NCI-H2107 treated with DMSO at 0.1 percent for 48 hours (cell line): ENCODE measurements around the gene CA10.

ENCODE experiments used
- DNase-seq: peaks from one replicate; lab custom pipeline; 2025; ENCODE audit not compliant: unreplicated experiment; lab: John Stamatoyannopoulos, UW

Gene CA10

GRCh38 chr17:52158450-52159042 lies at the start of gene CA10:
Gene CA10 (minus strand): TSS chr17:52158714.
- DNase-seq, result no peak

GRCh38 chr17:52207796-52208195 lies 49.3 kb upstream of the CA10 start:
- DNase-seq, result no peak

GRCh38 chr17:52202520-52203080 lies 44.1 kb upstream of the CA10 start:
- no peak for DNase-seq

GRCh38 chr17:52201767-52202519 lies 43.4 kb upstream of the CA10 start:
- no peak for DNase-seq

GRCh38 chr17:52191491-52191890 lies 33.0 kb upstream of the CA10 start:
- no peak for DNase-seq

- DNase-seq, result no peak
Measured at GRCh38 chr17:52181782-52182181, 23.3 kb upstream of the CA10 start.

- DNase-seq, result no peak
Measured at GRCh38 chr17:52178012-52178411, 19.5 kb upstream of the CA10 start.

- DNase-seq, result peak; percentile 0
Measured at GRCh38 chr17:52170963-52171572, 12.6 kb upstream of the CA10 start.

- DNase-seq, result no peak
Measured at GRCh38 chr17:52160136-52160567, 1.6 kb upstream of the CA10 start.

GRCh38 chr17:52159246-52160135 lies 977 bp upstream of the CA10 start:
- DNase-seq, result no peak

GRCh38 chr17:52157603-52158449 lies 688 bp downstream of the CA10 start:
- no peak for DNase-seq

GRCh38 chr17:52156576-52157570 lies 1.6 kb downstream of the CA10 start:
- no peak for DNase-seq

- no peak for DNase-seq
Measured at GRCh38 chr17:52155301-52155700, 3.2 kb downstream of the CA10 start.

- DNase-seq, result no peak
Measured at GRCh38 chr17:52154466-52154865, 4.0 kb downstream of the CA10 start.

- DNase-seq, result no peak
Measured at GRCh38 chr17:52150935-52151334, 7.6 kb downstream of the CA10 start.

- no peak for DNase-seq
Measured at GRCh38 chr17:52149626-52150025, 8.9 kb downstream of the CA10 start.

- DNase-seq, result no peak
Measured at GRCh38 chr17:52148969-52149351, 9.6 kb downstream of the CA10 start.

- no peak for DNase-seq
Measured at GRCh38 chr17:52148288-52148968, 10.1 kb downstream of the CA10 start.
